ENCODE results near the gene USP22. TPM values are rescaled to one million over a fixed set of nuclear protein-coding genes. Genes with fewer than 3 reads are reported as not detected.

USP22 gene
- total and polyA plus RNA-seq, 2 of the 13 experiments (the other 11 are each of a cell fraction or from before 2014, with no cell fraction given): 98.0 to 130 TPM

GRCh38 chr17:21075739-21076085, 32.9 kb upstream of the USP22 start (continued):
- TF ChIP-seq MYNN (CRISPR knock-in tag; IDR thresholded peaks at IDR 0.05; ENCODE audit: low read depth) (no peak), THAP11 (CRISPR knock-in tag; IDR thresholded peaks at IDR 0.05) (no peak), KLF11 (CRISPR knock-in tag; IDR thresholded peaks at IDR 0.05) (no peak)

- no peaks in the 10 kb centered on the region for H3K79me2 ChIP-seq (ENCODE audit: insufficient read depth, low read length)
- no peak overlapping the region for H3K4me2 ChIP-seq (ENCODE audit: low read depth, low read length)
- no TSS peak for BruUV-seq (replicated peaks)
- H3K9me3 ChIP-seq (ENCODE audit: low read length): no peaks in the 10 kb centered on the region
- H3K27ac ChIP-seq (ENCODE audit: extremely low read length, insufficient read depth, low read length): no peak overlapping the region
- FAIRE-seq (no peak), DNase-seq (ENCODE audit: low spot score) (no peak), ATAC-seq (no peak)
- no peaks in the 10 kb centered on the region for H3K4me1 ChIP-seq (ENCODE audit: insufficient read depth, low read length)
- CTCF ChIA-PET (ENCODE audit: low intra/inter-chr PET ratio, low total read pairs): no interaction called here
- H4K20me1 ChIP-seq (ENCODE audit: insufficient read depth, low read length): no peaks in the 10 kb centered on the region
- in situ Hi-C loops (cut with HindIII; ENCODE audit: extremely low pct_ligation_motif_present, low pct_unique_long_range_greater_than_20kb) (no loop called here), intact Hi-C loops (cut with micrococcal nuclease; ENCODE audit: unreplicated experiment) (no loop called here)
- TF ChIP-seq ZBED4 (CRISPR knock-in tag; IDR thresholded peaks at IDR 0.05; ENCODE audit: borderline replicate concordance): no peak
- TF ChIP-seq ZBTB14 (CRISPR knock-in tag; IDR thresholded peaks at IDR 0.05): no peak
- no peak for TF ChIP-seq ZNF703 (CRISPR knock-in tag; IDR thresholded peaks at IDR 0.05; ENCODE audit: borderline replicate concordance)
- no peak for TF ChIP-seq ZNF616 (CRISPR knock-in tag; IDR thresholded peaks at IDR 0.05; ENCODE audit: low read depth)
- no peak for TF ChIP-seq ZNF367 (CRISPR knock-in tag; IDR thresholded peaks at IDR 0.05; ENCODE audit: borderline replicate concordance)
- TF ChIP-seq ZNF264 (CRISPR knock-in tag; IDR thresholded peaks at IDR 0.05): no peak
- TF ChIP-seq ZNF768 (CRISPR knock-in tag; IDR thresholded peaks at IDR 0.05): no peak
- TF ChIP-seq AKAP8 (CRISPR knock-in tag; IDR thresholded peaks at IDR 0.05): no peak
- no peak for TF ChIP-seq ZNF234 (CRISPR knock-in tag; conservative IDR thresholded peaks at IDR 0.05)
- 41% methylated on average over 9 of the region's 11 CpGs for WGBS (ENCODE audit: low lambda C conversion rate)
- H2AFZ ChIP-seq (ENCODE audit: low read length): no peak overlapping the region
- H3K4me3 ChIP-seq (replicated peaks in 1 of 3; ENCODE audit: insufficient read depth in 1 of 3, low read depth in 2 of 3, low read length in 3 of 3): no peak overlapping the region
- no peaks in the 10 kb centered on the region for H3K36me3 ChIP-seq (replicated peaks in 1 of 2; ENCODE audit: control insufficient read depth in 1 of 2, insufficient read depth in 2 of 2, low read length in 2 of 2)
- peaks cover 0 to 15% of the 10 kb centered on the region in 2 experiments for H3K27me3 ChIP-seq (ENCODE audit: control insufficient read depth in 1 of 2, insufficient read depth in 2 of 2, low read length in 2 of 2)
- H3K9ac ChIP-seq (ENCODE audit: insufficient read depth, low read depth, low read length): no peak overlapping the region
- POLR2A ChIA-PET: no interaction called here
These were observed 30.0 kb upstream of the USP22 start for GRCh38 chr17:21072745-21073197.
